Transverse colon (tissue), 4 donors: ENCODE data around the gene PAQR6.
"Not testable (repeated sequence)": the region's sequence is repeated elsewhere in the genome, so short reads cannot be mapped to it uniquely, and the experiment has no call there.

ENCODE experiments used
- CTCF ChIP-seq, 5 experiments: fragments of 200-600 bp in 3 of 5; fragments of 450-650 bp in 2 of 5; sonication (generic) in 3 of 5; IDR thresholded peaks; 1 replicate in 2 of 5; 2 replicates in 3 of 5; pipeline ENCODE4 v1.5.1; 2016 to 2017; ENCODE audit warnings: antibody characterized with exemption in 5 of 5, inconsistent platforms in 3 of 5, mild to moderate bottlenecking in 2 of 5, moderate library complexity in 1 of 5
- POLR2AphosphoS5 ChIP-seq, 3 donors: sonication (generic); formaldehyde crosslinking; IDR thresholded peaks; one replicate each; pipeline ENCODE4 v1.6.1; 2016; ENCODE audit warnings: antibody characterized with exemption in 3 of 3

- TF ChIP-seq CTCF, POLR2AphosphoS5 (IDR thresholded peaks at IDR 0.05): not testable (repeated sequence)
Observed at GRCh38 chr1:156216361-156217086, 31.3 kb downstream of the PAQR6 start.
